ENCODE data around the gene FGF14. TPM values are rescaled to one million over a fixed set of nuclear protein-coding genes. Genes with fewer than 3 reads are reported as not detected.

The FGF14 gene
- total and polyA plus RNA-seq, 2 donors (not counting 3 experiments of a cell fraction or from before 2014, with no cell fraction given) = not detected

- no peak overlapping the region for H3K4me3 ChIP-seq (replicated peaks in 1 of 3; ENCODE audit: insufficient read depth in 1 of 3, low read depth in 1 of 3, low read length in 3 of 3)
- no peaks in the 10 kb centered on the region for H3K79me2 ChIP-seq (ENCODE audit: control insufficient read depth, insufficient read depth, low read length)
- no peak overlapping the region for H2AFZ ChIP-seq (ENCODE audit: low read depth, low read length)
- H3K4me2 ChIP-seq (ENCODE audit: insufficient read depth, low read length) = no peak overlapping the region
- H4K20me1 ChIP-seq (replicated peaks; ENCODE audit: control insufficient read depth, extremely low read depth, insufficient read depth, low read length) = no peaks in the 10 kb centered on the region
- CTCF ChIA-PET = interaction anchor here (1.3 kb wide), 1 partner anchor 9 kb away, joined by 3 read pairs; no protein-coding TSS in a partner anchor
- POLR2A ChIA-PET = no interaction called here
- no TSS peak for BruUV-seq (replicated peaks)
- no peaks in the 10 kb centered on the region for H3K36me3 ChIP-seq (ENCODE audit: control insufficient read depth in 2 of 2, extremely low read depth in 1 of 2, insufficient read depth in 2 of 2, low read length in 2 of 2)
- H3K9me1 ChIP-seq (replicated peaks; ENCODE audit: control insufficient read depth, extremely low read depth, insufficient read depth, low read length) = no peaks in the 10 kb centered on the region
- H3K27me3 ChIP-seq (ENCODE audit: control insufficient read depth in 2 of 2, insufficient read depth in 2 of 2, low read length in 2 of 2) = no peaks in the 10 kb centered on the region
- H3K4me1 ChIP-seq (ENCODE audit: control insufficient read depth, extremely low read depth, insufficient read depth, low read length) = no peaks in the 10 kb centered on the region
- intact Hi-C loops (cut with micrococcal nuclease) = no loop called here
- dilution Hi-C loops (cut with MboI; ENCODE audit: extremely low pct_ligation_motif_present, low sequenced_read_pairs) = no loop called here
- TF ChIP-seq EZH2 (IDR thresholded peaks at IDR 0.05; ENCODE audit: borderline replicate concordance, low read depth, low read length, severe bottlenecking) (no peak), MAX (IDR thresholded peaks at IDR 0.05; ENCODE audit: insufficient read depth, insufficient read length) (no peak), JUN (IDR thresholded peaks at IDR 0.05; ENCODE audit: borderline replicate concordance, insufficient read depth, insufficient read length, low read depth) (no peak)
- FAIRE-seq (no peak), DNase-seq (ENCODE audit: low read depth, low spot score) (no peak)
- H3K9ac ChIP-seq (replicated peaks; ENCODE audit: extremely low read depth, insufficient read depth, low read length) = no peak overlapping the region
- H3K27ac ChIP-seq (ENCODE audit: insufficient read depth, low read depth, low read length) = no peak overlapping the region
- no peaks in the 10 kb centered on the region for H3K9me3 ChIP-seq (replicated peaks; ENCODE audit: control insufficient read depth, insufficient read depth, low read length)
These were observed 450.7 kb downstream of the FGF14 start for GRCh38 chr13:101951114-101951513.

GRCh38 chr13:101949681-101950080 lies 452.2 kb downstream of the FGF14 start:
- Histone ChIP-seq H3K9me1 (replicated peaks; ENCODE audit: control insufficient read depth, extremely low read depth, insufficient read depth, low read length) (no peaks in the 10 kb centered on the region), H3K9me3 (replicated peaks; ENCODE audit: control insufficient read depth, insufficient read depth, low read length) (no peaks in the 10 kb centered on the region), H3K4me1 (ENCODE audit: control insufficient read depth, extremely low read depth, insufficient read depth, low read length) (no peaks in the 10 kb centered on the region), H3K36me3 (ENCODE audit: control insufficient read depth in 2 of 2, extremely low read depth in 1 of 2, insufficient read depth in 2 of 2, low read length in 2 of 2) (no peaks in the 10 kb centered on the region), H4K20me1 (replicated peaks; ENCODE audit: control insufficient read depth, extremely low read depth, insufficient read depth, low read length) (no peaks in the 10 kb centered on the region), H2AFZ (ENCODE audit: low read depth, low read length) (no peak overlapping the region), H3K9ac (replicated peaks; ENCODE audit: extremely low read depth, insufficient read depth, low read length) (no peak overlapping the region), H3K79me2 (ENCODE audit: control insufficient read depth, insufficient read depth, low read length) (no peaks in the 10 kb centered on the region), H3K4me2 (ENCODE audit: insufficient read depth, low read length) (no peak overlapping the region), H3K27me3 (ENCODE audit: control insufficient read depth in 2 of 2, insufficient read depth in 2 of 2, low read length in 2 of 2) (no peaks in the 10 kb centered on the region), H3K27ac (ENCODE audit: insufficient read depth, low read depth, low read length) (no peak overlapping the region), H3K4me3 (replicated peaks in 1 of 3; ENCODE audit: insufficient read depth in 1 of 3, low read depth in 1 of 3, low read length in 3 of 3) (no peak overlapping the region)
- BruUV-seq (replicated peaks) = no TSS peak
- FAIRE-seq (no peak), DNase-seq (ENCODE audit: low read depth, low spot score) (no peak)
- POLR2A ChIA-PET = no interaction called here
- dilution Hi-C loops (cut with MboI; ENCODE audit: extremely low pct_ligation_motif_present, low sequenced_read_pairs) (no loop called here), intact Hi-C loops (cut with micrococcal nuclease) (no loop called here)
- CTCF ChIA-PET = no interaction called here
- TF ChIP-seq GATA2 (IDR thresholded peaks at IDR 0.05; ENCODE audit: insufficient read depth, insufficient read length, low read depth, low read length) (no peak), MAX (IDR thresholded peaks at IDR 0.05; ENCODE audit: insufficient read depth, insufficient read length) (no peak), MYC (IDR thresholded peaks at IDR 0.05; ENCODE audit: low read depth, low read length) (no peak), POLR2A (IDR thresholded peaks at IDR 0.05; ENCODE audit: low read depth, low read length) (no peak), CTCF (IDR thresholded peaks at IDR 0.05; ENCODE audit: extremely low read depth in 1 of 2, insufficient read depth in 1 of 2, low read depth in 1 of 2, low read length in 2 of 2) (no peak), JUN (IDR thresholded peaks at IDR 0.05; ENCODE audit: borderline replicate concordance, insufficient read depth, insufficient read length, low read depth) (no peak), POLR2AphosphoS5 (IDR thresholded peaks at IDR 0.05; ENCODE audit: insufficient read depth, low read depth, low read length) (no peak), FOS (IDR thresholded peaks at IDR 0.05; ENCODE audit: borderline replicate concordance, insufficient read depth, low read length) (no peak)
